Activated CD8-positive, alpha-beta memory T cell treated with anti-CD3 and anti-CD28 coated beads, Interleukin-2, amount 50 U/mL, for 4 hours (primary cell): ENCODE data around the gene CALML6.
A peak's percentile ranks its signal among the peaks of the same experiment; 100 is the strongest.

Experiments
- DNase-seq: peaks from one replicate; pipeline ENCODE4 v3.0.0-alpha.2; 2020

Gene CALML6

GRCh38 chr1:1946540-1946939 is 31.5 kb downstream of the CALML6 start:
- no peak for DNase-seq

GRCh38 chr1:1947493-1947892 is 32.4 kb downstream of the CALML6 start:
- no peak for DNase-seq

- no peak for DNase-seq
Observed at GRCh38 chr1:1948783-1949182, 33.7 kb downstream of the CALML6 start.

GRCh38 chr1:1950940-1951339 is 35.9 kb downstream of the CALML6 start:
- DNase-seq, result no peak

GRCh38 chr1:1954015-1954414 is 39.0 kb downstream of the CALML6 start:
- DNase-seq, result no peak

- DNase-seq, result no peak
Observed at GRCh38 chr1:1954831-1955441, 39.9 kb downstream of the CALML6 start.

- no peak for DNase-seq
Observed at GRCh38 chr1:1955621-1956094, 40.6 kb downstream of the CALML6 start.

- DNase-seq, result no peak
Observed at GRCh38 chr1:1956101-1956500, 41.0 kb downstream of the CALML6 start.

GRCh38 chr1:1956586-1957532 is 41.8 kb downstream of the CALML6 start:
- no peak for DNase-seq

GRCh38 chr1:1957533-1957961 is 42.5 kb downstream of the CALML6 start:
- no peak for DNase-seq

GRCh38 chr1:1958071-1958541 is 43.0 kb downstream of the CALML6 start:
- DNase-seq, result no peak

GRCh38 chr1:1959459-1959839 is 44.4 kb downstream of the CALML6 start:
- DNase-seq, result no peak

GRCh38 chr1:1959840-1960479 is 44.9 kb downstream of the CALML6 start:
- peak; percentile 66 for DNase-seq

- DNase-seq, result no peak
Observed at GRCh38 chr1:1960480-1961196, 45.6 kb downstream of the CALML6 start.

GRCh38 chr1:1962752-1963151 is 47.7 kb downstream of the CALML6 start:
- DNase-seq, result no peak

GRCh38 chr1:1963570-1963969 is 48.5 kb downstream of the CALML6 start:
- no peak for DNase-seq

GRCh38 chr1:1964811-1965210 is 49.8 kb downstream of the CALML6 start:
- no peak for DNase-seq

- no peak for DNase-seq
Observed at GRCh38 chr1:1965546-1965945, 50.5 kb downstream of the CALML6 start.

- no peak for DNase-seq
Observed at GRCh38 chr1:1966071-1966740, 51.1 kb downstream of the CALML6 start.
